ENCODE measurements around the gene TOMM20. TPM values are rescaled to one million over a fixed set of nuclear protein-coding genes. Genes with fewer than 3 reads are reported as not detected.

TOMM20 gene
- total and polyA plus RNA-seq, 9 of the 15 experiments (the other 6 are each of a cell fraction or from before 2014, with no cell fraction given): 70.6 to 334 (median 159) TPM

DNA sequence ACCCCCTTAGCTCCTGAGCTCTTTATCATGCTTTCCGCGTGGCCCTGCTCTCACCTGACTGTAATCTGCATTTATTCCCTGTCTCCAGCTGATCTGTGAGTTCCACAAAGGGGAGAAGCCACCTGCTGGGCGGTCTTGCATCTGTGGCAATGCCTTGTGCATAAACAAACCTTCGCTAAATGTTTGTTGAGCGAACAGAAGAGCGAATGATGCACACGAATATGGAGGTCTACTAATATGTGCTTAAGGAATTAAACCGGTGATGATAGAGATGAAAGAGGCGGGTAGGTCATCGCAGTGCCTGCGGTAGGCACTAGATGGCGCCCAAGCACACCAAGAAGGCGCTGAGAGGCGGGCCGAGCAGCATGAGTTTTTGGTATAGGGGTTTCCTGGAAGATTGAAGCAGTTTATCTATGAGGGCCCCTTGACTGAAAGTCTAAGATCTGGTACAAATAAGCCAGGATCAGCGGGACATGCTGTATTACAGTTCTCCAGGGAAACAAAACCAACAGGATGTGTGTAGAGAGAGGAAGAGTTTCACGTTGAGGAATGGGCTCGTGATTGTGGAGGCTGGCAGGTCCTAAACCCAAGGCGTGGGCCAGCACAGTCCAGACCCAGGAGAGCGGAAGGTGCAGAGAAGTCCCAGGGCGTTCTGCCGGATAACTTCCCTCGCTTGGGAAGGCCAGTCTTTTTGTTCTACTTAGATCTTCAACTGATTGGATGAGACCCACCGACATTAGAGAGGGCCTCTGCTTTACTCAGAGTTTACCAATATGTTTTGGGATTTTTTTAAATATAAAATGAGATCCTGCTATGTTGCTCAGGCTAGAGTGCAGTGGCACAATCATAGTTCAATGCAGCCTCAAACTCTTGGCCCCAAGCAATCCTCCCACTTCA lies 34.7 kb downstream of the TOMM20 start (continued):
- TF ChIP-seq SMARCB1 (IDR thresholded peaks at IDR 0.05; ENCODE audit: insufficient read length, low read depth) (no peak), ZFX (CRISPR knock-in tag; IDR thresholded peaks at IDR 0.05) (no peak), KLF6 (CRISPR knock-in tag; IDR thresholded peaks at IDR 0.05; ENCODE audit: borderline replicate concordance) (0 out of 2 replicates have a peak, but pooled peaks have one; percentile 14), ZNF384 (IDR thresholded peaks at IDR 0.05; ENCODE audit: low read depth, low read length) (no peak), SRSF7 (optimal IDR thresholded peaks at IDR 0.05; ENCODE audit: low read depth, low read length) (no peak), BRD9 (IDR thresholded peaks at IDR 0.05; ENCODE audit: low read depth, partially characterized antibody) (no peak), ZFP36 (IDR thresholded peaks at IDR 0.05; ENCODE audit: low read depth, low read length, partially characterized antibody) (no peak), GABPB1 (CRISPR knock-in tag; IDR thresholded peaks at IDR 0.05) (peak; percentile 25; the same call in 1 of the 2 replicates), JUN (IDR thresholded peaks at IDR 0.05; ENCODE audit: borderline replicate concordance, low read depth, low read length) (0 out of 2 replicates have a peak, but pooled peaks have one; percentile 14), JUN (CRISPR knock-in tag; IDR thresholded peaks at IDR 0.05; ENCODE audit: borderline replicate concordance) (no peak), ZNF253 (CRISPR knock-in tag; conservative IDR thresholded peaks at IDR 0.05) (no peak), CAMTA2 (CRISPR knock-in tag; conservative IDR thresholded peaks at IDR 0.05) (no peak), MYC (IDR thresholded peaks at IDR 0.05; ENCODE audit: low read depth, low read length) (peak; percentile 50), MYC (CRISPR knock-in tag; IDR thresholded peaks at IDR 0.05; ENCODE audit: borderline replicate concordance, low read depth) (no peak), ZNF707 (CRISPR knock-in tag; conservative IDR thresholded peaks at IDR 0.05) (no peak)
- TF ChIP-seq, protein P1, sequence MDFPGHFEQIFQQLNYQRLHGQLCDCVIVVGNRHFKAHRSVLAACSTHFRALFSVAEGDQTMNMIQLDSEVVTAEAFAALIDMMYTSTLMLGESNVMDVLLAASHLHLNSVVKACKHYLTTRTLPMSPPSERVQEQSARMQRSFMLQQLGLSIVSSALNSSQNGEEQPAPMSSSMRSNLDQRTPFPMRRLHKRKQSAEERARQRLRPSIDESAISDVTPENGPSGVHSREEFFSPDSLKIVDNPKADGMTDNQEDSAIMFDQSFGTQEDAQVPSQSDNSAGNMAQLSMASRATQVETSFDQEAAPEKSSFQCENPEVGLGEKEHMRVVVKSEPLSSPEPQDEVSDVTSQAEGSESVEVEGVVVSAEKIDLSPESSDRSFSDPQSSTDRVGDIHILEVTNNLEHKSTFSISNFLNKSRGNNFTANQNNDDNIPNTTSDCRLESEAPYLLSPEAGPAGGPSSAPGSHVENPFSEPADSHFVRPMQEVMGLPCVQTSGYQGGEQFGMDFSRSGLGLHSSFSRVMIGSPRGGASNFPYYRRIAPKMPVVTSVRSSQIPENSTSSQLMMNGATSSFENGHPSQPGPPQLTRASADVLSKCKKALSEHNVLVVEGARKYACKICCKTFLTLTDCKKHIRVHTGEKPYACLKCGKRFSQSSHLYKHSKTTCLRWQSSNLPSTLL (IDR thresholded peaks at IDR 0.05): no peak
- TF ChIP-seq, protein P2, sequence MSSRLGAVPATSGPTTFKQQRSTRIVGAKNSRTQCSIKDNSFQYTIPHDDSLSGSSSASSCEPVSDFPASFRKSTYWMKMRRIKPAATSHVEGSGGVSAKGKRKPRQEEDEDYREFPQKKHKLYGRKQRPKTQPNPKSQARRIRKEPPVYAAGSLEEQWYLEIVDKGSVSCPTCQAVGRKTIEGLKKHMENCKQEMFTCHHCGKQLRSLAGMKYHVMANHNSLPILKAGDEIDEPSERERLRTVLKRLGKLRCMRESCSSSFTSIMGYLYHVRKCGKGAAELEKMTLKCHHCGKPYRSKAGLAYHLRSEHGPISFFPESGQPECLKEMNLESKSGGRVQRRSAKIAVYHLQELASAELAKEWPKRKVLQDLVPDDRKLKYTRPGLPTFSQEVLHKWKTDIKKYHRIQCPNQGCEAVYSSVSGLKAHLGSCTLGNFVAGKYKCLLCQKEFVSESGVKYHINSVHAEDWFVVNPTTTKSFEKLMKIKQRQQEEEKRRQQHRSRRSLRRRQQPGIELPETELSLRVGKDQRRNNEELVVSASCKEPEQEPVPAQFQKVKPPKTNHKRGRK (tag; IDR thresholded peaks at IDR 0.05): no peak
- TF ChIP-seq, protein P3, sequence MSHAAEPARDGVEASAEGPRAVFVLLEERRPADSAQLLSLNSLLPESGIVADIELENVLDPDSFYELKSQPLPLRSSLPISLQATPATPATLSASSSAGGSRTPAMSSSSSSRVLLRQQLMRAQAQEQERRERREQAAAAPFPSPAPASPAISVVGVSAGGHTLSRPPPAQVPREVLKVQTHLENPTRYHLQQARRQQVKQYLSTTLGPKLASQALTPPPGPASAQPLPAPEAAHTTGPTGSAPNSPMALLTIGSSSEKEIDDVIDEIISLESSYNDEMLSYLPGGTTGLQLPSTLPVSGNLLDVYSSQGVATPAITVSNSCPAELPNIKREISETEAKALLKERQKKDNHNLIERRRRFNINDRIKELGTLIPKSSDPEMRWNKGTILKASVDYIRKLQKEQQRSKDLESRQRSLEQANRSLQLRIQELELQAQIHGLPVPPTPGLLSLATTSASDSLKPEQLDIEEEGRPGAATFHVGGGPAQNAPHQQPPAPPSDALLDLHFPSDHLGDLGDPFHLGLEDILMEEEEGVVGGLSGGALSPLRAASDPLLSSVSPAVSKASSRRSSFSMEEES (CRISPR knock-in tag; IDR thresholded peaks at IDR 0.05): no peak
- TF ChIP-seq, protein P4, sequence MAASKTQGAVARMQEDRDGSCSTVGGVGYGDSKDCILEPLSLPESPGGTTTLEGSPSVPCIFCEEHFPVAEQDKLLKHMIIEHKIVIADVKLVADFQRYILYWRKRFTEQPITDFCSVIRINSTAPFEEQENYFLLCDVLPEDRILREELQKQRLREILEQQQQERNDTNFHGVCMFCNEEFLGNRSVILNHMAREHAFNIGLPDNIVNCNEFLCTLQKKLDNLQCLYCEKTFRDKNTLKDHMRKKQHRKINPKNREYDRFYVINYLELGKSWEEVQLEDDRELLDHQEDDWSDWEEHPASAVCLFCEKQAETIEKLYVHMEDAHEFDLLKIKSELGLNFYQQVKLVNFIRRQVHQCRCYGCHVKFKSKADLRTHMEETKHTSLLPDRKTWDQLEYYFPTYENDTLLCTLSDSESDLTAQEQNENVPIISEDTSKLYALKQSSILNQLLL (CRISPR knock-in tag; IDR thresholded peaks at IDR 0.05; ENCODE audit: borderline replicate concordance): no peak
